ACC112 (cell line): Measurements from ENCODE around the gene CARS1.

Experiments
- H2AFZ ChIP-seq: fragments of 200-600 bp; sonication (generic); one replicate; pipeline ENCODE4 v1.6.0; 2017; ENCODE audit warnings: antibody characterized with exemption, low read length; ENCODE audit not compliant: unreplicated experiment
- H3K27ac ChIP-seq: fragments of 200-600 bp; sonication (generic); 2 replicates; pipeline ENCODE4 v1.5.1; 2014; ENCODE audit warnings: low read depth, mild to moderate bottlenecking, antibody characterized with exemption, low read length, moderate library complexity
- H3K27me3 ChIP-seq: fragments of 200-600 bp; sonication (generic); 2 replicates; pipeline ENCODE4 v1.6.1; 2014; ENCODE audit warnings: mild to moderate bottlenecking, antibody characterized with exemption, low read length, moderate library complexity, mixed read lengths; ENCODE audit not compliant: insufficient read depth
- H3K36me3 ChIP-seq: fragments of 200-600 bp; sonication (generic); 2 replicates; pipeline ENCODE4 v1.6.1; 2016; ENCODE audit warnings: mild to moderate bottlenecking, antibody characterized with exemption, low read length, moderate library complexity, mixed read lengths; ENCODE audit not compliant: insufficient read depth
- H3K4me1 ChIP-seq: fragments of 200-600 bp; sonication (generic); one replicate; pipeline ENCODE4 v1.6.1; 2016; ENCODE audit warnings: low read length, mixed read lengths; ENCODE audit not compliant: insufficient read depth, unreplicated experiment, control insufficient read depth
- H3K4me3 ChIP-seq: fragments of 200-600 bp; sonication (generic); 2 replicates; pipeline ENCODE4 v1.5.1; 2014; ENCODE audit warnings: mild to moderate bottlenecking, low read depth, low read length
- H3K79me2 ChIP-seq: fragments of 200-600 bp; sonication (generic); one replicate; pipeline ENCODE4 v1.6.0; 2016; ENCODE audit warnings: low read length; ENCODE audit not compliant: control insufficient read depth, unreplicated experiment, insufficient read depth

CARS1 gene

GRCh38 chr11:3014943-3015342, 42.3 kb downstream of the CARS1 start:
- H3K27ac ChIP-seq, result no peak overlapping the region
- H3K4me1 ChIP-seq, result peaks cover 23% of the 10 kb centered on the region
- no peaks in the 10 kb centered on the region for H3K27me3 ChIP-seq
- H2AFZ ChIP-seq, result no peak overlapping the region
- peaks cover 46% of the 10 kb centered on the region for H3K36me3 ChIP-seq
- H3K4me3 ChIP-seq, result no peak overlapping the region
- no peaks in the 10 kb centered on the region for H3K79me2 ChIP-seq

DNA sequence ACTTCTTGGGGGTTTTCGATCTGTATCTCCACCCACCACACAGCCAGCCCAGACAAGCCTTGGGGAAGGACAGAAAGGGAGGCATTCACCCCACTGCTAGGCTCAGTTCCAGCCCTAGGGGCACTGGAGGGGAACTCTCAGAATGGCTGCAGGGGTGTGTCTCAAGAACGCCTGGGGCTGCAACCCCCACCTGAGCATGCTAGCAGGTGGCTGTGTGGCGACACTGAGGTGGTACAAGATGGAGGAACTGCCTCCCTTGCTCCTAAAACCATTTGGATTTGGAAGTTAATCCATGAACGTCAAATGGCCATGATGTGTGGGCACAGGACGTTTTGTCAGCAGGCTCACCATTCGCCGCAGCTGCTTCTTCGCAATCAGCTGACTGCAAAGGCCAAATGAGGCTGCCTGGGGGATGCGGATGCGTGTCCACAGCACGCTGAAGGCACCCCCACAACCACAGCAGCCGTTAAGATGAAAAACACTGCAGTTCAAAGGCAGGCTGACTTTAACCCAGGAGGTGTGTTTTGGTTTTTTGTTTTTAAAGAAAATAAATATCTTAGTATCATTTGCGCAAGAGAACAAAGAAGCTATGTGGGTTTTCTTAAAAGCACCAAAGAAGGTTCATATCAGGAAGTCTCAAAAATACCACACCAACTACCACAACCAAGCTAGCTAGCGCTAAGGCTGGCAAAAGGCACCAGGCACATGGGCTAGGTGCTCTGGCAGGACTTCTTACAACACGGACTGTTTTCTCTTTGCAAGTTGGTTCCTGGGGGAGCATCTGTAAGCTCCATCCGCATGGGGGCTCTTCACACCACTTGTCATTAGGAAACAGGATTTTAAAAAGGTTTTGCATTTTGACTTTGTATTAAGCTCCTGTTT, 42.9 kb downstream of the CARS1 start:
- Histone ChIP-seq H3K79me2 (no peaks in the 10 kb centered on the region), H3K27ac (no peak overlapping the region), H3K4me3 (no peak overlapping the region), H3K36me3 (peaks cover 46% of the 10 kb centered on the region), H3K4me1 (peaks cover 23% of the 10 kb centered on the region), H3K27me3 (no peaks in the 10 kb centered on the region), H2AFZ (no peak overlapping the region)

GRCh38 chr11:3011891-3012885, 45.0 kb downstream of the CARS1 start:
- peaks cover 23% of the 10 kb centered on the region for H3K4me1 ChIP-seq
- H3K27ac ChIP-seq, result no peak overlapping the region
- H3K27me3 ChIP-seq, result no peaks in the 10 kb centered on the region
- peaks cover 34% of the 10 kb centered on the region for H3K36me3 ChIP-seq
- no peak overlapping the region for H2AFZ ChIP-seq
- no peaks in the 10 kb centered on the region for H3K79me2 ChIP-seq
- H3K4me3 ChIP-seq, result no peak overlapping the region

DNA sequence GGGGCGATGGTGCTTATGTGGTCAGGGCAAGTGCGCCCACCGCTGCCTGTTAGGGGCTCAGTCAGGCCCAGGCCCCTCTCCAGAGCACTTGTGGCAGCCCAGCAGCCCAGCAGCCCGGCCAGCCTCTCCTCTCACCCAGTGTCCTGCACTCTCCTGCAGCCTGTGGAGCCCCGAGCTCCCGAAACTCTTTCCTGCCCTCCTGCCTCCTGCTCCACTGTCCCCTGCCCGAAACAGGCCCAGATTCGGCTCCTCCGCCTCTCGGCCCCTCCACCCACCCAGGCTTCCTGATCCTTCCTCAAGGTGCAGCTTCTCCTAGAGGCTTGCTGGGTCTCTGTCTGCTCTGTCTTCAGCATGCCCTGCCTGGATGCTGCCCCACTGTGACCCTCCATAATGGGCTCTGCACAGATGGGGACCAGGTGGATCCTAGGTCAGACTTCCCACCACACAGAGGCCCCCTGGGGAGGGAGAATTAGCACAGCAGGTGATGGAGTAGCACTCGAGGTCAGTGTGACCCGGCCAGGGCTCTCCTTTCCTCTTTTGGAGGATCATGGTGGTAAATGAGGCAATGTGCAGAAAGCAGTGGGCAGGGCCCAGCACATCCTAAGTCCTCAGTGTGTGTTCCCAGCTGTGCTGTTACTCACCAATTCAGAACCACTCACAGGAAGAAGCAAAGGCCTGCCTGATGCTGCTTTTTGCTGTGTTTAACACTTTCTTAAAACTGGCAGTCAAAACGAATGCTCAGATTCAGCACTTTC, 46.5 kb downstream of the CARS1 start:
- Histone ChIP-seq H3K27me3 (no peaks in the 10 kb centered on the region), H3K27ac (no peak overlapping the region), H3K4me3 (no peak overlapping the region), H3K4me1 (peaks cover 20% of the 10 kb centered on the region), H3K36me3 (peaks cover 27% of the 10 kb centered on the region; the same call in 1 of the 2 replicates), H3K79me2 (no peaks in the 10 kb centered on the region), H2AFZ (no peak overlapping the region)

- Histone ChIP-seq H3K4me1 (peaks cover 18% of the 10 kb centered on the region), H3K79me2 (no peaks in the 10 kb centered on the region), H3K27me3 (no peaks in the 10 kb centered on the region), H3K4me3 (no peak overlapping the region), H3K27ac (no peak overlapping the region), H3K36me3 (peaks cover 22% of the 10 kb centered on the region; the same call in 1 of the 2 replicates), H2AFZ (no peak overlapping the region)
Measured at GRCh38 chr11:3010004-3010403, 47.2 kb downstream of the CARS1 start.

DNA sequence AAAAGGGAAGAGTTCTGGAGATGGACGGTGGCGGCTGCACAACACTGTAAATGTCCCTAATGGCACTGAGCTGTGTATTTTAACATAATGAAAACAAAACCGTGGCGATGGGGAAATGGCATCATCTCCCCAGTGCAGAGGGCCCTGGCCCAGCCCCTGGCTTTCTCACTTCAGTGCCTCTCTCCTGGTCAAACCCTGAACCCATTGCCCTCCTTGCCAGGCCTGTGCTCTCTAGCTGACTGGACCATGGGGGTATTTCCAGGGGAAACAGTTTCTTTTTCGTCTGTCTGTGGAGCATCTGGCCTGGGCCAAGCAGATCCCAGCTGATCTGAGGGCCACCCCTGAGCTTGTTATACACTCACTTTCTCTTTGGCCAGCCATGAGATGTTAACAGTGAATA, 47.7 kb downstream of the CARS1 start:
- Histone ChIP-seq H3K4me3 (no peak overlapping the region), H3K27ac (no peak overlapping the region), H3K79me2 (no peaks in the 10 kb centered on the region), H3K27me3 (no peaks in the 10 kb centered on the region), H2AFZ (no peak overlapping the region), H3K4me1 (peaks cover 13% of the 10 kb centered on the region), H3K36me3 (peaks cover 18% of the 10 kb centered on the region; the same call in 1 of the 2 replicates)

- H3K27ac ChIP-seq, result no peak overlapping the region
- no peaks in the 10 kb centered on the region for H3K79me2 ChIP-seq
- H3K4me1 ChIP-seq, result peaks cover 6% of the 10 kb centered on the region
- no peak overlapping the region for H3K4me3 ChIP-seq
- H3K27me3 ChIP-seq, result no peaks in the 10 kb centered on the region
- no peak overlapping the region for H2AFZ ChIP-seq
- H3K36me3 ChIP-seq, result peaks cover 18% of the 10 kb centered on the region; the same call in 1 of the 2 replicates
Measured at GRCh38 chr11:3008746-3009336, 48.4 kb downstream of the CARS1 start.

- Histone ChIP-seq H3K27ac (no peak overlapping the region), H3K36me3 (peaks cover 18% of the 10 kb centered on the region; the same call in 1 of the 2 replicates), H3K27me3 (no peaks in the 10 kb centered on the region), H3K79me2 (no peaks in the 10 kb centered on the region), H2AFZ (no peak overlapping the region), H3K4me1 (no peaks in the 10 kb centered on the region), H3K4me3 (no peak overlapping the region)
Measured at GRCh38 chr11:3007404-3008010, 49.7 kb downstream of the CARS1 start.

DNA sequence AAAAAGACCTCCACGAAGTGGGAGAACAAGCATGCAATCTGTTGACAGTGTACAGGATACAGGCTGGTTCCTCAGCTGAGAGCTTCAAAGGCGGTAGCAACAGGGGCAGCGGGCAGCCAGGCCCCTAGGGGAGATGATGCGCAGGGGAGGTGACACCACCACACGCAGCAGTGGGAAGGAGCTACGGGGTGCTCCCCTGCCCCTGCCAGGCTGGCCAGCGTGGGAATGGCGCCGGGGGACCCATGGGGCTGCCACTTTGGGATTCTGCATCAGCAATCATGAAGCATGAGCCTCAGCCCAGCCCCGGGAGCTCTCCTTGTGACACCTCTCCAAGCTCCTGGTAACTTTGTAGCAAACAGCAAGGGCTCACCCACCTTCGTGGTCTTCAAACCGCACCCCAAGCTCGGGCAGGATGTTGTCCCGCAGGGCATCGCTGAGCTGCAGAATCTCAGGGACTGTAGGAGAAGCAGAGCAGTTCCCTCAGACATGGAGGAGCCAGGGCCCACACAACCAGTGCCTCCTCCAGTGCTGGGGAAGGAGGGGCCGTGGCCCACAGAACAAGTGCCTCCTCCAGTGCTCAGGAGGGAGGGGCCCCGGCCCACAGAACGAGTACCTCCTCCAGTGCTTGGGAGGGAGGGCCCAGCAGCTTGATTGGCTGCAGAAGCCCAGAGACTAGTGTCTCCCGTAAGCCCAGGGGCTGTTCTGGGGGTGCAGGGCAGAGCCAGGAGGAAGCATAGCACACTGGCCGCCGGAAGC, 50.5 kb downstream of the CARS1 start:
- Histone ChIP-seq H2AFZ (no peak overlapping the region), H3K36me3 (peaks cover 13% of the 10 kb centered on the region; the same call in 1 of the 2 replicates), H3K79me2 (no peaks in the 10 kb centered on the region), H3K4me1 (peaks cover 2% of the 10 kb centered on the region), H3K27ac (no peak overlapping the region), H3K4me3 (no peak overlapping the region), H3K27me3 (no peaks in the 10 kb centered on the region)
